GM18858 (cell line): ENCODE data around the gene SMOC1.

Source experiments
- ATAC-seq: cut with Tn5 transposase; IDR thresholded peaks from one replicate; pipeline ENCODE4 v1.9.1; 2021; ENCODE audit not compliant: unreplicated experiment

Gene SMOC1

GRCh38 chr14:69980457-69981425 lies 101.5 kb downstream of the SMOC1 start:
- no peak for ATAC-seq

GRCh38 chr14:69982220-69982839 lies 103.1 kb downstream of the SMOC1 start:
- ATAC-seq, result no peak

- ATAC-seq, result no peak
These were observed 103.7 kb downstream of the SMOC1 start for GRCh38 chr14:69982886-69983285.

DNA sequence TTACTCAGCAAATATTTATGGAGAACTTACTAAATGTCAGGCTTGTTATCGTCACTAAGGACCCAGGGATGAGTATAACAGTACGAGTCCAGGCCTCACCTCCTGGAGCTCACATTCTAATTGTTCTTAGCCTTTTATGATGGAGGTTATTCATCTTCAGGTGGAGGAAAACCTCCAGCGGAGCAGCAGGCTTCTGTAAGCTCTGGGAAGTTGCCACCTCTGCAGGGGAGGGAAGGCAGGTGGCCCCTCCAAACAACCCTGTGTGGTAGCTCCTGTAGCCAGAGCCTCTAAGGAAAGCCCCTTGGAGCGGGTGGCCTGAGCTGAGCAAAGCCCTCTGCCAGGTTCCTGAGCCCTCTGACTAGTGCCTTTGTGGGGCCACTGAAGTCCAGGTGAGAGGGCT lies 104.1 kb downstream of the SMOC1 start:
- ATAC-seq, result no peak

GRCh38 chr14:69985463-69985862 lies 106.2 kb downstream of the SMOC1 start:
- ATAC-seq, result no peak

- no peak for ATAC-seq
These were observed 107.1 kb downstream of the SMOC1 start for GRCh38 chr14:69986336-69986735.

- ATAC-seq, result no peak
These were observed 108.3 kb downstream of the SMOC1 start for GRCh38 chr14:69987406-69988121.

GRCh38 chr14:69988979-69989378 lies 109.8 kb downstream of the SMOC1 start:
- no peak for ATAC-seq

- ATAC-seq, result no peak
These were observed 110.4 kb downstream of the SMOC1 start for GRCh38 chr14:69989622-69990021.

- no peak for ATAC-seq
These were observed 111.1 kb downstream of the SMOC1 start for GRCh38 chr14:69990323-69990722.

GRCh38 chr14:69991422-69991821 lies 112.2 kb downstream of the SMOC1 start:
- no peak for ATAC-seq

DNA sequence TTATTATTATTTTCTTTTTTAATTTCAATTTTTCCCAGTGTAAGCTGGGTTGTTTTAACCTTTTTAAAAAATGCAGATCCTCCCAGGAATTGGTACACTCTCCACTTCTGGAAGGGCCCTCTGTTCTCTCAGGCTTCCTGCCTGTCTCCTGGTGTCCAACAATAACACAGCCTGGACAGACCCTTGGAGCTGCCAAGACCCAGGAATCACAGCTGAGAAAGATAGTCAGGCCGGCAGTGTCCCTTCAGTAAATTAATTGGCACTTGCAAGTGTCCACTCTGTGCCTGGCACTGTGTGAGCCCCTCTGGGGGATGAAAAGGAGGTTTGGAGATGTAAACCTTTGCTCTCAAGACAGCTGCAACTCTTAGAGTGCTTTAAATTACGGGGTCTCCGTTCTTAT lies 113.3 kb downstream of the SMOC1 start:
- no peak for ATAC-seq

- ATAC-seq, result no peak
These were observed 114.1 kb downstream of the SMOC1 start for GRCh38 chr14:69993326-69993725.

GRCh38 chr14:69994002-69994401 lies 114.8 kb downstream of the SMOC1 start:
- no peak for ATAC-seq

- ATAC-seq, result no peak
These were observed 117.0 kb downstream of the SMOC1 start for GRCh38 chr14:69996216-69996615.

- ATAC-seq, result no peak
These were observed 118.6 kb downstream of the SMOC1 start for GRCh38 chr14:69997849-69998248.

- no peak for ATAC-seq
These were observed 120.1 kb downstream of the SMOC1 start for GRCh38 chr14:69999261-69999674.

GRCh38 chr14:70000601-70001000 lies 121.4 kb downstream of the SMOC1 start:
- ATAC-seq, result no peak

- ATAC-seq, result no peak
These were observed 123.6 kb downstream of the SMOC1 start for GRCh38 chr14:70002589-70003346.

GRCh38 chr14:70004791-70005190 lies 125.6 kb downstream of the SMOC1 start:
- no peak for ATAC-seq

DNA sequence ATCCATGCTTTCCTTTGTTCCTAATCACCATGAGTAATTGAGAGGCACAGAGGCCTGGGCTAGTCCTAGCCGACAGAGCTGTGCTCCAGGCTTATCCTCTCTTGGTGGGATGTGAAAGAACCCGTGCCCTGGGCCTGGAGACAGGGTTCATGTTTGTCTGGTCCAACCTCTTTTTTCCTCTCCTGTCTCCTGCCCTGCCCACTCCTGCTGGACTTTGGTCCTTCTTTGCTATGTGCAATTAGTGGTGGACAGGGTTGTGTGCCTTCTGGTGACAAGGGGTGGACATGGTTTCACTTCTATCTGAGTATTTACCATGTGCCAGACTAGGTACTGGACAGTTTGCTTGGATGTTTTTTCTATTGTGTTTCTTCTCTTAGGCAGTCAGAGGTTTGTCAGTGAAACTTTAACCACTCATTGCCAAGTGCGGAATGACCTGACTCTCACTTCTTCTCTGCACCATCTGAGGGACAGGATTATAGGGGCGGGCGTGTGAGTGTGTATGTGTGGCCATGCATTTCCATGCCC lies 126.1 kb downstream of the SMOC1 start:
- no peak for ATAC-seq
